Progenitor cell of endocrine pancreas (in vitro differentiated cells): ENCODE measurements around the gene ELOVL6. TPM values are rescaled to one million over a fixed set of nuclear protein-coding genes. Genes with fewer than 3 reads are reported as not detected.
"Not testable (repeated sequence)": the region's sequence is repeated elsewhere in the genome, so short reads cannot be mapped to it uniquely, and the experiment has no call there.

Experiments used
- DNase-seq: peaks from one replicate; pipeline ENCODE4 v3.0.0; 2021; ENCODE audit warnings: low spot score; ENCODE audit not compliant: unreplicated experiment
- H3K27ac Mint-ChIP-seq: 2 replicates; pipeline ENCODE4 v1.8.0; 2021; ENCODE audit warnings: mild to moderate bottlenecking, moderate library complexity, mixed read lengths
- H3K27me3 Mint-ChIP-seq: 2 replicates; pipeline ENCODE4 v1.8.0; 2021; ENCODE audit warnings: mixed read lengths
- H3K36me3 Mint-ChIP-seq: 2 replicates; pipeline ENCODE4 v1.8.0; 2022; ENCODE audit warnings: mixed read lengths; ENCODE audit not compliant: insufficient read depth
- H3K4me1 Mint-ChIP-seq: 2 replicates; pipeline ENCODE4 v1.8.0; 2021; ENCODE audit warnings: low read depth, mixed read lengths
- H3K4me3 Mint-ChIP-seq: 2 replicates; pipeline ENCODE4 v1.8.0; 2021; ENCODE audit warnings: low read depth, mild to moderate bottlenecking, moderate library complexity, mixed read lengths
- H3K9me3 Mint-ChIP-seq: 2 replicates; pipeline ENCODE4 v1.8.0; 2021; ENCODE audit warnings: low read depth, mixed read lengths
- total RNA-seq: library from RNA; stranded (reverse); gene quantifications from 2 replicates; pipeline ENCODE4 v1.2.1, GENCODE V29; 2021
- TF ChIP-seq, protein P1 (sequence below): fragments of 200-600 bp; sonication (generic); IDR thresholded peaks from one replicate; pipeline ENCODE4 v1.5.0; 2021; ENCODE audit warnings: antibody characterized with exemption, mild to moderate bottlenecking; ENCODE audit not compliant: unreplicated experiment

Gene ELOVL6
- total RNA-seq, 1 donor from 2014 or later, result 34.3 TPM

- Mint-ChIP-seq H3K27me3 (no peaks in the 10 kb centered on the region), H3K4me1 (peaks cover 28% of the 10 kb centered on the region)
- no peak for DNase-seq
Observed at GRCh38 chr4:110196871-110197528, 1.4 kb downstream of the ELOVL6 start.

GRCh38 chr4:110196206-110196870, 2.1 kb downstream of the ELOVL6 start:
- Mint-ChIP-seq H3K36me3 (no peaks in the 10 kb centered on the region), H3K9me3 (no peaks in the 10 kb centered on the region), H3K27ac (peak overlapping the region; percentile 96), H3K4me1 (peaks cover 30% of the 10 kb centered on the region), H3K4me3 (peak overlapping the region; percentile 95), H3K27me3 (no peaks in the 10 kb centered on the region)
- peak; percentile 56 for DNase-seq
- TF ChIP-seq, protein P1, sequence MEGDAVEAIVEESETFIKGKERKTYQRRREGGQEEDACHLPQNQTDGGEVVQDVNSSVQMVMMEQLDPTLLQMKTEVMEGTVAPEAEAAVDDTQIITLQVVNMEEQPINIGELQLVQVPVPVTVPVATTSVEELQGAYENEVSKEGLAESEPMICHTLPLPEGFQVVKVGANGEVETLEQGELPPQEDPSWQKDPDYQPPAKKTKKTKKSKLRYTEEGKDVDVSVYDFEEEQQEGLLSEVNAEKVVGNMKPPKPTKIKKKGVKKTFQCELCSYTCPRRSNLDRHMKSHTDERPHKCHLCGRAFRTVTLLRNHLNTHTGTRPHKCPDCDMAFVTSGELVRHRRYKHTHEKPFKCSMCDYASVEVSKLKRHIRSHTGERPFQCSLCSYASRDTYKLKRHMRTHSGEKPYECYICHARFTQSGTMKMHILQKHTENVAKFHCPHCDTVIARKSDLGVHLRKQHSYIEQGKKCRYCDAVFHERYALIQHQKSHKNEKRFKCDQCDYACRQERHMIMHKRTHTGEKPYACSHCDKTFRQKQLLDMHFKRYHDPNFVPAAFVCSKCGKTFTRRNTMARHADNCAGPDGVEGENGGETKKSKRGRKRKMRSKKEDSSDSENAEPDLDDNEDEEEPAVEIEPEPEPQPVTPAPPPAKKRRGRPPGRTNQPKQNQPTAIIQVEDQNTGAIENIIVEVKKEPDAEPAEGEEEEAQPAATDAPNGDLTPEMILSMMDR, result no peak

More at GRCh38 chr4:110196871-110197528, 1.4 kb downstream of the ELOVL6 start:
- H3K9me3 Mint-ChIP-seq, result no peaks in the 10 kb centered on the region
- peak overlapping the region; percentile 95 for H3K4me3 Mint-ChIP-seq
- TF ChIP-seq, protein P1, result no peak
- peak overlapping the region; percentile 87 for H3K27ac Mint-ChIP-seq
- no peaks in the 10 kb centered on the region for H3K36me3 Mint-ChIP-seq

DNA sequence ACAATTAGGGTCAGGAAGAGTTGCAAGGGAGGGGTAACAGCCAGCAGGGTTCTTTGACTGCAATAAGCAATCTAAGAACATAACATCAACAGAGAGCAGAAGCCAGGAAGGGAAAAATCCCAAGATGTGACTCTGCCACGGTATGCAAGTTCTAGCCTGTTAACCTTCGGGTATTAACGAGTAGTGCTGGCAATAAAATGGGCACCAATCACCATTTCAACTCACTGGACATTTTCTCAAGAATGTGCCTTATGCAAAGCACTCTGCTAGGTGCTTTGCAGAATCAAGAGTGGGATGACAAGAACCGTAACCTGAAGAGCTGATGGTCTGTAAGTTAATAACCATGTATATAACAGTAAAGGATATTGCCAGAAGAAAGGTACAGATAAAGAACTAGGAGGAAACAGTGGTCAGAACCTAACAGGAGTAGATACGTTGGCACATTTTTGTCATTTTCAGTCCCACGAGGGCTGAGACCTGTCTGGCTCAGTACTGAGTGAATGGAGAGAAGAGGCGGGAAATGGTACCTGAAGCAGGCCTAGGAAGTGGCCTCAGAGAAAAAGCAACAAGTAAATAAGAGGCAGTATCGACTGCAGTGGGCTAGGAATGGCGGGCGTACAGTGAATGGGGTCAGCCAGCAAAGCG, 2.7 kb downstream of the ELOVL6 start:
- peak overlapping the region; percentile 96 for H3K27ac Mint-ChIP-seq
- TF ChIP-seq, protein P1, result no peak
- no peaks in the 10 kb centered on the region for H3K9me3 Mint-ChIP-seq

DNA sequence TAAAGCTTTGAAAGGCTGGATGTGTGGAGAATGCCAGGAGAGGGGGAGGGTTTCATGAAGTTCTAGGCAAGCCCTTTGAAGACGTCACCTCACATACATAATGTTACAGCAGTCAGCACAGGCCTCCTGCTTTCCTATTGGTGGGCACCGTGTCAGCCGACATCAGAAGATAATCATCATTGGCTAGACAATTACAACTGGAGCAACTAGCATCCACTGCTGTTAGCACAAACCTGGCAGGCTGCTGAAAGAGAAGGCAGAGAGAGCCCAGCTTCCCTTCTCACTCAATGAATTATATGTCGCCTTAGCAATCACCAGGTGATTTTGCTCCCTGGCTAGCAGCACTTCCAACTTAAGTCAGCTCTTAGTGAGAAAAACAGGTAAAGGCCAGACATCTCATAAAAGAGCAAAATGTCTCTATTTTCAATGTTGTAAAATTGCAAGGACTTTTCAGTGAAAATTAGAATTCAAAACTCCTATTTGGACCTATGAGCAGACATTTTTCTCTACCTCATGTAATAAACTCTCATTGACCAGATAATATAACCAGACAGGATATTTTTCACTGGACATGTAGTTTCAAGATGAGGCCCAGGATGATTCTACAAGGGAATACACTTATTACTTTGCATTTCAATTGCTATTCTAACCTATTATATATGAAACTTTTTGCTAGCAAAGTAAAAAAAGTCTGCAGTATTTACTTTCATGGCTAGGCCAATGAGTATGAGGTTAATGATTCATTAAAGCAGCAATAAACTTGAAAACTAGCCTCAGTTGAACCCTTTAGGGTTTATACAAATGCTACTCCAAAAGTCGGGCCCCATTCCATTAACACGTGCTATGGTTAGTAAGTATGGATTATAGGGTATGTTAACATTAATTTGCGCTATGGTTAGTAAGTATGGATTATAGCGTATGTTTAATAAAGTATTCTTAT, 4.3 kb downstream of the ELOVL6 start:
- peak; percentile 18 for DNase-seq
- Mint-ChIP-seq H3K4me3 (peak overlapping the region; percentile 20), H3K27ac (peak overlapping the region; percentile 88), H3K27me3 (no peaks in the 10 kb centered on the region), H3K9me3 (no peaks in the 10 kb centered on the region), H3K36me3 (peaks cover 2% of the 10 kb centered on the region), H3K4me1 (peaks cover 29% of the 10 kb centered on the region)
- TF ChIP-seq, protein P1, result no peak

More for the DNA sequence above, 2.7 kb downstream of the ELOVL6 start:
- H3K36me3 Mint-ChIP-seq, result peaks cover 2% of the 10 kb centered on the region
- H3K27me3 Mint-ChIP-seq, result no peaks in the 10 kb centered on the region
- H3K4me3 Mint-ChIP-seq, result peak overlapping the region; percentile 95
- H3K4me1 Mint-ChIP-seq, result peaks cover 33% of the 10 kb centered on the region
- no peak for DNase-seq

DNA sequence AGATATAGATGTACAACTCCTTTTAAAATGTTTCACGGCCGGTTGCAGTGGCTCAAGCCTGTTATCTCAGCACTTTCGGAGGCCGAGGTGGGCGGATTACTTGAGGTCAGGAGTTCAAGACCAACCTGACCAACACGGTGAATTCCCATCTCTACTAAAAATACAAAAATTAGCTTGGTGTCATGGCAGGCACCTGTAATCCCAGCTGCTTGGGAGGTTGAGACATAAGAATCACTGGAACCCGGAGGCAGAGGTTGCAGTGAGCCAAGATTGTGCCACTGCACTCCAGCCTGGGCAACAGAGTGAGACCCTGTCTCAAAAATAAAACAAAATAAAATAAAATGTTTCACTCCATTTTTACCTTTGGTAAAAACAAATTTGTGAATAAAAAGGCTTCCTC, 5.1 kb downstream of the ELOVL6 start:
- H3K9me3 Mint-ChIP-seq, H3K4me3 Mint-ChIP-seq, H3K27ac Mint-ChIP-seq, H3K36me3 Mint-ChIP-seq, DNase-seq, H3K27me3 Mint-ChIP-seq: not testable (repeated sequence)
- H3K4me1 Mint-ChIP-seq, result peaks cover 25% of the 10 kb centered on the region
